ENCODE measurements around the gene SLC7A1. TPM values are rescaled to one million over a fixed set of nuclear protein-coding genes. Genes with fewer than 3 reads are reported as not detected.

SLC7A1 gene
- polyA plus RNA-seq, 3 donors: 0.89 to 2.2 (median 0.92) TPM

GRCh38 chr13:29510651-29511084 is 84.8 kb downstream of the SLC7A1 start:
- no peak overlapping the region for H3K4me2 ChIP-seq (replicated peaks; ENCODE audit: extremely low read depth, low read length, poor library complexity, severe bottlenecking)
- 98% methylated on average over 7 of the region's 10 CpGs for WGBS (ENCODE audit: insufficient coverage)
- H3K4me3 ChIP-seq (replicated peaks in 1 of 3; ENCODE audit: low read depth in 2 of 3, low read length in 3 of 3): no peak overlapping the region
- H3K27me3 ChIP-seq (ENCODE audit: control insufficient read depth in 2 of 2, insufficient read depth in 2 of 2, low read length in 2 of 2): no peaks in the 10 kb centered on the region
- no peaks in the 10 kb centered on the region for H3K9me3 ChIP-seq (replicated peaks in 1 of 2; ENCODE audit: control insufficient read depth in 1 of 2, insufficient read depth in 1 of 2, low read length in 2 of 2)
- no peaks in the 10 kb centered on the region for H3K79me2 ChIP-seq (ENCODE audit: insufficient read depth, low read length)
- no peak overlapping the region for H2AFZ ChIP-seq (ENCODE audit: insufficient read depth, low read depth, low read length, poor library complexity, severe bottlenecking)
- no peak overlapping the region for H3K27ac Mint-ChIP-seq
- H3K4me1 Mint-ChIP-seq: no peaks in the 10 kb centered on the region
- no peaks in the 10 kb centered on the region for H4K20me1 ChIP-seq (ENCODE audit: insufficient read depth, low read length)
- H3K27ac ChIP-seq (ENCODE audit: low read depth in 1 of 2, low read length in 2 of 2): no peak overlapping the region
- H3K9ac ChIP-seq (ENCODE audit: insufficient read depth, low read length, poor library complexity, severe bottlenecking): no peak overlapping the region
- peaks cover 0 to 2% (median 0%) of the 10 kb centered on the region in 7 donors for H3K9me3 Mint-ChIP-seq
- peaks cover 38 to 44% of the 10 kb centered on the region in 2 donors for H3K36me3 Mint-ChIP-seq
- TF ChIP-seq, protein P1, sequence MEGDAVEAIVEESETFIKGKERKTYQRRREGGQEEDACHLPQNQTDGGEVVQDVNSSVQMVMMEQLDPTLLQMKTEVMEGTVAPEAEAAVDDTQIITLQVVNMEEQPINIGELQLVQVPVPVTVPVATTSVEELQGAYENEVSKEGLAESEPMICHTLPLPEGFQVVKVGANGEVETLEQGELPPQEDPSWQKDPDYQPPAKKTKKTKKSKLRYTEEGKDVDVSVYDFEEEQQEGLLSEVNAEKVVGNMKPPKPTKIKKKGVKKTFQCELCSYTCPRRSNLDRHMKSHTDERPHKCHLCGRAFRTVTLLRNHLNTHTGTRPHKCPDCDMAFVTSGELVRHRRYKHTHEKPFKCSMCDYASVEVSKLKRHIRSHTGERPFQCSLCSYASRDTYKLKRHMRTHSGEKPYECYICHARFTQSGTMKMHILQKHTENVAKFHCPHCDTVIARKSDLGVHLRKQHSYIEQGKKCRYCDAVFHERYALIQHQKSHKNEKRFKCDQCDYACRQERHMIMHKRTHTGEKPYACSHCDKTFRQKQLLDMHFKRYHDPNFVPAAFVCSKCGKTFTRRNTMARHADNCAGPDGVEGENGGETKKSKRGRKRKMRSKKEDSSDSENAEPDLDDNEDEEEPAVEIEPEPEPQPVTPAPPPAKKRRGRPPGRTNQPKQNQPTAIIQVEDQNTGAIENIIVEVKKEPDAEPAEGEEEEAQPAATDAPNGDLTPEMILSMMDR (IDR thresholded peaks at IDR 0.05): no peak
- H3K36me3 ChIP-seq (replicated peaks in 1 of 2; ENCODE audit: control insufficient read depth in 1 of 2, insufficient read depth in 2 of 2, low read length in 2 of 2): peaks cover 31 to 56% of the 10 kb centered on the region in 2 donors
- H3K4me1 ChIP-seq (ENCODE audit: control insufficient read depth in 1 of 2, insufficient read depth in 2 of 2, low read length in 2 of 2): no peaks in the 10 kb centered on the region
- no peaks in the 10 kb centered on the region for H3K27me3 Mint-ChIP-seq (ENCODE audit: low read depth in 3 of 3)
- no peak for DNase-seq
- no peak overlapping the region for H3K4me3 Mint-ChIP-seq
- intact Hi-C loops (cut with micrococcal nuclease): loop anchor here in 1 of 2 donors (5.0 kb wide), 1 partner anchor 607 kb away; no protein-coding TSS in a partner anchor

DNA sequence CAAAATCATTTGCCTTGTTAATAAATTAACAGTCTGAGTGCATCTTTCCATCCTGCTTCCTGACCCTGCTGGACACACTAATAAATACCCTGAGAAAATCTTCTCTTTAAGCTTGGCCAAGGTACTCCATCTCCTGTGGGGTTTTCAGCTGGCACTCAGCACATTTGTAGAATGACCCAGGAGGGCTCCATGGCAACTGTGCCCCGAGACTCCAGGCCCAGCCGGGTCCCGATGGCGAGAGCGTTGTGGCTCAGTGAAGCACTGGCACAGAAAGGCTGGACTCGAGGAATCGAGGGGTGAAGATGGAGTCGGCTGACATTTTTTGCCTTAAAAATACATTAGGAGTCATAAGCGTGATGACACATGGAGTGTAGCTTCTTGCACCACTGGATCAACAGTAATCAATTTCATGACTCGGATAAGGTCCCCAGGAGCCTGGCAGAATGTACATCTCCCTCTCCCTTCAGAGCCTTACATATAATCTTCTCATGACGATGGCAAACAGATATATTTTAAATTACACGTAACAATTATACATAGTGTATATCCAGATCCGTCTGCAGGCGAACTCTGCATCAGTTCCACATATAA is 85.4 kb downstream of the SLC7A1 start:
- Mint-ChIP-seq H3K27ac (peak overlapping the region in 1 of 7 donors; percentile 69), H3K27me3 (ENCODE audit: low read depth in 3 of 3) (peaks cover 0 to 2% (median 0%) of the 10 kb centered on the region in 3 donors), H3K9me3 (peaks cover 0 to 2% (median 0%) of the 10 kb centered on the region in 7 donors), H3K4me3 (no peak overlapping the region), H3K4me1 (no peaks in the 10 kb centered on the region), H3K36me3 (peaks cover 35 to 42% of the 10 kb centered on the region in 2 donors)
- H4K20me1 ChIP-seq (ENCODE audit: insufficient read depth, low read length): no peaks in the 10 kb centered on the region
- no peak overlapping the region for H2AFZ ChIP-seq (ENCODE audit: insufficient read depth, low read depth, low read length, poor library complexity, severe bottlenecking)
- H3K27ac ChIP-seq (ENCODE audit: low read depth in 1 of 2, low read length in 2 of 2): no peak overlapping the region
- no peaks in the 10 kb centered on the region for H3K9me3 ChIP-seq (replicated peaks in 1 of 2; ENCODE audit: control insufficient read depth in 1 of 2, insufficient read depth in 1 of 2, low read length in 2 of 2)
- DNase-seq: no peak
- no peaks in the 10 kb centered on the region for H3K4me1 ChIP-seq (ENCODE audit: control insufficient read depth in 1 of 2, insufficient read depth in 2 of 2, low read length in 2 of 2)
- H3K36me3 ChIP-seq (replicated peaks in 1 of 2; ENCODE audit: control insufficient read depth in 1 of 2, insufficient read depth in 2 of 2, low read length in 2 of 2): peaks cover 26 to 50% of the 10 kb centered on the region in 2 donors
- no peak overlapping the region for H3K4me2 ChIP-seq (replicated peaks; ENCODE audit: extremely low read depth, low read length, poor library complexity, severe bottlenecking)
- no peaks in the 10 kb centered on the region for H3K27me3 ChIP-seq (ENCODE audit: control insufficient read depth in 2 of 2, insufficient read depth in 2 of 2, low read length in 2 of 2)
- no peaks in the 10 kb centered on the region for H3K79me2 ChIP-seq (ENCODE audit: insufficient read depth, low read length)
- intact Hi-C loops (cut with micrococcal nuclease): loop anchor here (2.0 to 10.0 kb wide), 5 partner anchors 202 to 607 kb away; no protein-coding TSS in a partner anchor
- WGBS (ENCODE audit: insufficient coverage): 96% methylated on average over 14 of the region's 14 CpGs
- H3K9ac ChIP-seq (ENCODE audit: insufficient read depth, low read length, poor library complexity, severe bottlenecking): no peak overlapping the region
- H3K4me3 ChIP-seq (replicated peaks in 1 of 3; ENCODE audit: low read depth in 2 of 3, low read length in 3 of 3): no peak overlapping the region
- TF ChIP-seq, protein P1 (IDR thresholded peaks at IDR 0.05): no peak

All from CD14-positive monocyte (primary cell).